Forelimb muscle (tissue), 1 donor: ENCODE measurements around the gene C2CD4D. TPM values are rescaled to one million over a fixed set of nuclear protein-coding genes. Genes with fewer than 3 reads are reported as not detected.

Experiments
- DNase-seq: peaks from one replicate; pipeline ENCODE4 v3.0.0-alpha.2; 2013; ENCODE audit warnings: low read depth
- polyA plus RNA-seq: library from polyadenylated mRNA; unstranded; fragments of 120-200 nt; gene quantifications from one replicate; pipeline ENCODE4 v1.2.1, GENCODE V29; 2013; ENCODE audit not compliant: insufficient read length

The C2CD4D gene
- polyA plus RNA-seq, 1 donor: 0.23 TPM

DNA sequence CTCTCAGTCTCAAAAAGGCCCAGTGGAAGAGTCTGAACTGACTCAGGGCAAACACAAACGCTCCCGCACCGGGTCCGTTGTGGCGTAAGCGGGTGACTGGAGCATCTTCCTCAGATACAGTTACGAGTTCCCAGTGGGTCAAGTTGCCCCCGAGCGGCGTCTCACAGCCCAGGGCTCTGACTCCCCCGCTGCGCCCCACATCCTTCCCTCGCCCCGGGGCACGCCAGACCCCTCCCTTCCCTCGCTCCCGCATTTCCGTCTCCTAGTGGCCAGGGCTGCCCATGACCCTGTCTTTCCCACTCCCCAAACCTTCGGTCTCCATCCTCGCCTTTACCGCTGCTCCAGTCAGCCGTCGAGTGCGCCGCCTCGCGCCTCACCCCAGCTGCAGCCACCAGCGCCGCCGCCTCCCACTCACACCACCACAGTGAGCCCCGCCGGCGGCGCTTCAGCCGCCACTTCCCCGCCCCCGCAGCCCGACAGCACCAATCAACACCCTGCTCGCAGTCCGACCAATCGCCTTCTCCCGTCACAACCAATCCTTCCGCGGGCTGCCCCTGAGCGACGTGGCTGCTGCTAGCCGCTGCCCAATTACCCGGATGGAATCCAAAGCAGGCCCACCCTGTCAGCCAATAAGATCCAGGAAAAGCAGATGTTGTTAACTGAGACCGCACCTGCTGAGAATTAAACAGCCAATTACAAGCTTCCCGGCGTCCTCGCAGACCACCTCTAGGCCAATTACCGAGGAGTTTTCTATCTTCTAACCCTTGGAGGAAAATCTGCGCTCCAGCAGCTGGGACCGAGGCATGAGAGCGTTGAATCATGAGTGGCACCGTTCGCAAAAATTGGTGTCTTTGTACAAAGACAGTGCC, 49.3 kb downstream of the C2CD4D start, which contains the start of gene TDRKH:
Gene TDRKH, minus strand, starts transcription at position 430 of the 869 bp plus-strand sequence. CDS start 7,478 bp downstream, outside the sequence.
- DNase-seq: peak; percentile 92

Other genes with a start within 250 kb of the C2CD4D start
- gene SNX27, start 227.8 kb downstream of the C2CD4D start, polyA plus RNA-seq: 18.9 TPM
- 1.2 TPM for gene CELF3, start 123.0 kb downstream of the C2CD4D start, polyA plus RNA-seq
- 0.63 TPM for gene RIIAD1, start 118.3 kb downstream of the C2CD4D start, polyA plus RNA-seq
- 69.5 TPM for gene MRPL9, start 76.3 kb downstream of the C2CD4D start, polyA plus RNA-seq
- gene TDRKH, start 49.3 kb downstream of the C2CD4D start, polyA plus RNA-seq: 4.0 TPM
- 0.47 TPM for gene LINGO4, start 34.4 kb downstream of the C2CD4D start, polyA plus RNA-seq
- gene RORC, start 8.0 kb downstream of the C2CD4D start, polyA plus RNA-seq: 10.8 TPM
- 0.56 TPM for gene THEM5, start 13.9 kb upstream of the C2CD4D start, polyA plus RNA-seq
- gene THEM4, start 69.7 kb upstream of the C2CD4D start, polyA plus RNA-seq: 16.1 TPM
- gene S100A10, start 154.0 kb upstream of the C2CD4D start, polyA plus RNA-seq: 169 TPM
- 146 TPM for gene S100A11, start 197.2 kb upstream of the C2CD4D start, polyA plus RNA-seq
- gene TCHHL1, start 249.2 kb upstream of the C2CD4D start, polyA plus RNA-seq: not detected